Middle frontal gyrus (tissue), 1 donor: ENCODE data around the gene RHOU.
A peak's percentile ranks its signal among the peaks of the same experiment; 100 is the strongest.
"Not testable (repeated sequence)": the region's sequence is repeated elsewhere in the genome, so short reads cannot be mapped to it uniquely, and the experiment has no call there.

ENCODE experiments used
- DNase-seq: peaks from one replicate; pipeline ENCODE4 v3.0.0-alpha.2; 2015; ENCODE audit warnings: low spot score; ENCODE audit errors: extremely low spot score

RHOU gene

GRCh38 chr1:228734881-228735801 lies at the start of gene RHOU:
Gene RHOU, plus strand, starts transcription at chr1:228735479. Its CDS starts 264 bp downstream, at chr1:228735743.
- peak; percentile 54 for DNase-seq

GRCh38 chr1:228687587-228687986 lies 47.7 kb upstream of the RHOU start:
- DNase-seq: no peak

- DNase-seq: no peak
Measured at GRCh38 chr1:228689255-228689654, 46.0 kb upstream of the RHOU start.

- DNase-seq: no peak
Measured at GRCh38 chr1:228691211-228691610, 44.1 kb upstream of the RHOU start.

GRCh38 chr1:228691926-228692325 lies 43.4 kb upstream of the RHOU start:
- no peak for DNase-seq

- DNase-seq: not testable (repeated sequence)
Measured at GRCh38 chr1:228694447-228694846, 40.8 kb upstream of the RHOU start.

- DNase-seq: no peak
Measured at GRCh38 chr1:228695015-228695955, 40.0 kb upstream of the RHOU start.

- DNase-seq: peak; percentile 24
Measured at GRCh38 chr1:228697207-228698016, 37.9 kb upstream of the RHOU start.

- DNase-seq: no peak
Measured at GRCh38 chr1:228698017-228698329, 37.3 kb upstream of the RHOU start.

- no peak for DNase-seq
Measured at GRCh38 chr1:228702433-228702832, 32.8 kb upstream of the RHOU start.

GRCh38 chr1:228706305-228706704 lies 29.0 kb upstream of the RHOU start:
- DNase-seq: no peak

- DNase-seq: no peak
Measured at GRCh38 chr1:228717081-228717480, 18.2 kb upstream of the RHOU start.

- DNase-seq: no peak
Measured at GRCh38 chr1:228721407-228721806, 13.9 kb upstream of the RHOU start.

GRCh38 chr1:228723287-228723686 lies 12.0 kb upstream of the RHOU start:
- no peak for DNase-seq

GRCh38 chr1:228723921-228724320 lies 11.4 kb upstream of the RHOU start:
- DNase-seq: no peak

- DNase-seq: no peak
Measured at GRCh38 chr1:228725178-228725577, 10.1 kb upstream of the RHOU start.

- no peak for DNase-seq
Measured at GRCh38 chr1:228727681-228728171, 7.6 kb upstream of the RHOU start.

GRCh38 chr1:228732426-228732825 lies 2.9 kb upstream of the RHOU start:
- no peak for DNase-seq

GRCh38 chr1:228733576-228733975 lies 1.7 kb upstream of the RHOU start:
- no peak for DNase-seq

- DNase-seq: no peak
Measured at GRCh38 chr1:228735871-228736586, 750 bp downstream of the RHOU start.
